Liver (tissue), 9 donors: Measurements from ENCODE around the gene ATP2B1. TPM values are rescaled to one million over a fixed set of nuclear protein-coding genes. Genes with fewer than 3 reads are reported as not detected.

Experiments
- DNase-seq: peaks from one replicate; pipeline ENCODE4 v3.0.0-alpha.2; 2017; ENCODE audit warnings: low spot score
- H3K27ac ChIP-seq, 2 donors: one replicate each; pipeline ENCODE4 v1.7.0; 2013; ENCODE audit warnings: inconsistent platforms in 2 of 2, low read length in 2 of 2, control low read depth in 1 of 2, low read depth in 1 of 2, mild to moderate bottlenecking in 1 of 2
- H3K27me3 ChIP-seq, 4 donors: one replicate each; pipeline versions ENCODE4 v1.6.1 to v1.7.0; 2013; ENCODE audit warnings: low read length in 3 of 4, inconsistent platforms in 1 of 4, mild to moderate bottlenecking in 1 of 4, moderate library complexity in 1 of 4; ENCODE audit not compliant: control insufficient read depth in 4 of 4, insufficient read depth in 4 of 4
- H3K36me3 ChIP-seq, 4 donors: one replicate each; pipeline versions ENCODE4 v1.6.1 to v1.7.0; 2013; ENCODE audit warnings: low read length in 3 of 4, mild to moderate bottlenecking in 3 of 4, low read depth in 1 of 4, moderate library complexity in 1 of 4; ENCODE audit not compliant: control insufficient read depth in 4 of 4, insufficient read depth in 3 of 4
- H3K4me1 ChIP-seq, 4 donors: one replicate each; pipeline versions ENCODE4 v1.6.1 to v1.7.0; 2013; ENCODE audit warnings: low read length in 3 of 4, mild to moderate bottlenecking in 3 of 4, moderate library complexity in 1 of 4; ENCODE audit not compliant: control insufficient read depth in 4 of 4, insufficient read depth in 4 of 4
- H3K4me3 ChIP-seq, 3 donors: one replicate each; pipeline versions ENCODE4 v1.6.1 to v1.7.0; 2013; ENCODE audit warnings: low read length in 3 of 3, control low read depth in 1 of 3, low read depth in 1 of 3, mild to moderate bottlenecking in 1 of 3
- H3K9ac ChIP-seq, 2 donors: one replicate each; pipeline ENCODE4 v1.7.0; 2013; ENCODE audit warnings: low read length in 2 of 2, mild to moderate bottlenecking in 2 of 2, moderate library complexity in 2 of 2, control low read depth in 1 of 2, low read depth in 1 of 2
- H3K9me3 ChIP-seq, 4 donors: one replicate each; pipeline versions ENCODE4 v1.6.1 to v1.7.0; 2013; ENCODE audit warnings: low read length in 3 of 4; ENCODE audit not compliant: control insufficient read depth in 4 of 4
- EGR1 ChIP-seq, 2 donors: IDR thresholded peaks; 2 replicates each; pipeline ENCODE4 v1.6.1; 2016 to 2018; ENCODE audit warnings: antibody characterized with exemption in 2 of 2, low read depth in 2 of 2
- FOXA1 ChIP-seq: IDR thresholded peaks from 2 replicates; pipeline ENCODE4 v1.6.1; 2016; ENCODE audit warnings: antibody characterized with exemption
- FOXA2 ChIP-seq: IDR thresholded peaks from 2 replicates; pipeline ENCODE4 v1.6.1; 2016; ENCODE audit warnings: antibody characterized with exemption
- GABPA ChIP-seq, 2 donors: IDR thresholded peaks in 1 of 2; conservative IDR thresholded peaks in 1 of 2; 2 replicates each; pipeline ENCODE4 v1.6.1; 2016; ENCODE audit warnings: antibody characterized with exemption in 2 of 2, mild to moderate bottlenecking in 1 of 2, moderate library complexity in 1 of 2
- HNF4A ChIP-seq, 2 donors: conservative IDR thresholded peaks; 2 replicates each; pipeline ENCODE4 v1.6.1; 2016; ENCODE audit warnings: antibody characterized with exemption in 2 of 2, mild to moderate bottlenecking in 2 of 2
- HNF4G ChIP-seq: IDR thresholded peaks from 2 replicates; pipeline ENCODE4 v1.6.1; 2016; ENCODE audit warnings: antibody characterized with exemption
- JUND ChIP-seq, 2 donors: IDR thresholded peaks; 2 replicates each; pipeline ENCODE4 v1.6.1; 2016; ENCODE audit warnings: antibody characterized with exemption in 2 of 2
- NR2F2 ChIP-seq: IDR thresholded peaks from 2 replicates; pipeline ENCODE4 v1.6.1; 2016; ENCODE audit warnings: antibody characterized with exemption
- RAD21 ChIP-seq, 2 donors: IDR thresholded peaks; 2 replicates each; pipeline ENCODE4 v1.6.1; 2016; ENCODE audit warnings: antibody characterized with exemption in 2 of 2, mild to moderate bottlenecking in 2 of 2
- RXRA ChIP-seq, 2 donors: IDR thresholded peaks; 2 replicates each; pipeline ENCODE4 v1.6.1; 2017 to 2018; ENCODE audit warnings: antibody characterized with exemption in 2 of 2, mild to moderate bottlenecking in 1 of 2
- SP1 ChIP-seq: IDR thresholded peaks from 2 replicates; pipeline ENCODE4 v1.6.1; 2018; ENCODE audit warnings: antibody characterized with exemption, mild to moderate bottlenecking
- TAF1 ChIP-seq: conservative IDR thresholded peaks from 2 replicates; pipeline ENCODE4 v1.6.1; 2016; ENCODE audit warnings: antibody characterized with exemption, mild to moderate bottlenecking
- YY1 ChIP-seq: IDR thresholded peaks from 2 replicates; pipeline ENCODE4 v1.6.1; 2016; ENCODE audit warnings: antibody characterized with exemption, mild to moderate bottlenecking
- WGBS: extraction: QIAGEN DNeasy Blood & Tissue Kit; methylation state at CpG from one replicate; pipeline ENCODE4 v1.1.7; 2013; 5-methylcytosine and 5-hydroxymethylcytosine counted together
- polyA plus RNA-seq, 2 donors: library from polyadenylated mRNA; stranded (reverse) in 1 of 2; unstranded in 1 of 2; fragments of 200-250 nt in 1 of 2; fragments of >200 nt in 1 of 2; fragmentation: Nextera tagmentation in 1 of 2; extraction: Ambion mirVana in 1 of 2; gene quantifications; one replicate each; pipeline versions ENCODE4 v1.2.1 to v1.2.3, GENCODE V29; 2013 to 2015
- total RNA-seq, 2 donors: library from RNA; depleted of rRNA; stranded (reverse); fragments of >200 nt; gene quantifications; one replicate each; pipeline ENCODE4 v1.2.3, GENCODE V29; 2014
- TF ChIP-seq, protein P1 (sequence below): fragments of 150-350 bp; IDR thresholded peaks from 2 replicates; pipeline ENCODE4 v1.5.1; 2017; ENCODE audit warnings: improper control_type of control experiment, low read depth, low read length; ENCODE audit not compliant: missing input control
- TF ChIP-seq, protein P2 (sequence below): IDR thresholded peaks from 2 replicates; pipeline ENCODE4 v1.6.1; 2016; ENCODE audit warnings: antibody characterized with exemption
- TF ChIP-seq, protein P3 (sequence below): IDR thresholded peaks from 2 replicates; pipeline ENCODE4 v1.6.1; 2016; ENCODE audit warnings: antibody characterized with exemption
- TF ChIP-seq, protein P4 (sequence below): IDR thresholded peaks from 2 replicates; pipeline ENCODE4 v1.6.1; 2016; ENCODE audit warnings: antibody characterized with exemption, mild to moderate bottlenecking
- TF ChIP-seq, protein P5 (sequence below): IDR thresholded peaks from 2 replicates; pipeline ENCODE4 v1.6.1; 2016; ENCODE audit warnings: antibody characterized with exemption
- donor health status: healthy.
- donor health status: healthy.
- donor health status: healthy.
- donor health status: healthy.
- donor health status: healthy.

Gene ATP2B1
- total and polyA plus RNA-seq, 4 donors: 7.3 to 41.1 (median 22.8) TPM

DNA sequence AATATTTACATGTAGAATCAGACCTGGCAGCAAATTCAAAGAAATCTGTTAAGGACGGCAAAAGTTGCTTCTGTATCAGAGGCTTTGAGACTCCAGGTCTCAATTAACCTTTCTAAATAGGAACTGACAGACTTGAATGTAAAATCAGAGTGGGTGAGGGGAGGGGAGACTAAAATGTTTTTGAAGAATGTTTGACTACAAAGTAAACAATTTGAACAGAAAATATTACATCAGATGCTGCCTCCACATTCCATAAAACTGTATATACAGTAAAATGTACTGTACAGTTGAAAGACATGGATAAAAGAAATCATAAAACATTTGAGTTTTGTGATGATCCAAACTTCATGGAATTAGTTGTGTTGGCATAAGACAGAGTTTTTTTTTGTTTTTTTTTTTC lies 133.3 kb downstream of the ATP2B1 start:
- 79% methylated on average over 1 of the region's 1 CpG for WGBS
- Histone ChIP-seq H3K36me3 (no peaks in the 10 kb centered on the region), H3K9me3 (no peaks in the 10 kb centered on the region), H3K27ac (no peak overlapping the region), H3K4me1 (peaks cover 0 to 2% (median 0%) of the 10 kb centered on the region in 4 donors), H3K9ac (no peak overlapping the region), H3K4me3 (no peak overlapping the region), H3K27me3 (no peaks in the 10 kb centered on the region)
- TF ChIP-seq FOXA1 (no peak), YY1 (no peak), TAF1 (no peak), EGR1 (IDR thresholded peaks at IDR 0.05; ENCODE audit: low read depth in 2 of 2) (no peak), NR2F2 (no peak), JUND (IDR thresholded peaks at IDR 0.05) (no peak), FOXA2 (no peak), GABPA (IDR thresholded peaks at IDR 0.05 in 1 of 2, conservative IDR thresholded peaks at IDR 0.05 in 1 of 2) (no peak), SP1 (no peak), RAD21 (IDR thresholded peaks at IDR 0.05) (no peak), HNF4G (no peak), RXRA (IDR thresholded peaks at IDR 0.05) (no peak), HNF4A (conservative IDR thresholded peaks at IDR 0.05) (no peak)
- TF ChIP-seq, protein P1, sequence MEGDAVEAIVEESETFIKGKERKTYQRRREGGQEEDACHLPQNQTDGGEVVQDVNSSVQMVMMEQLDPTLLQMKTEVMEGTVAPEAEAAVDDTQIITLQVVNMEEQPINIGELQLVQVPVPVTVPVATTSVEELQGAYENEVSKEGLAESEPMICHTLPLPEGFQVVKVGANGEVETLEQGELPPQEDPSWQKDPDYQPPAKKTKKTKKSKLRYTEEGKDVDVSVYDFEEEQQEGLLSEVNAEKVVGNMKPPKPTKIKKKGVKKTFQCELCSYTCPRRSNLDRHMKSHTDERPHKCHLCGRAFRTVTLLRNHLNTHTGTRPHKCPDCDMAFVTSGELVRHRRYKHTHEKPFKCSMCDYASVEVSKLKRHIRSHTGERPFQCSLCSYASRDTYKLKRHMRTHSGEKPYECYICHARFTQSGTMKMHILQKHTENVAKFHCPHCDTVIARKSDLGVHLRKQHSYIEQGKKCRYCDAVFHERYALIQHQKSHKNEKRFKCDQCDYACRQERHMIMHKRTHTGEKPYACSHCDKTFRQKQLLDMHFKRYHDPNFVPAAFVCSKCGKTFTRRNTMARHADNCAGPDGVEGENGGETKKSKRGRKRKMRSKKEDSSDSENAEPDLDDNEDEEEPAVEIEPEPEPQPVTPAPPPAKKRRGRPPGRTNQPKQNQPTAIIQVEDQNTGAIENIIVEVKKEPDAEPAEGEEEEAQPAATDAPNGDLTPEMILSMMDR: no peak
- TF ChIP-seq, protein P2, sequence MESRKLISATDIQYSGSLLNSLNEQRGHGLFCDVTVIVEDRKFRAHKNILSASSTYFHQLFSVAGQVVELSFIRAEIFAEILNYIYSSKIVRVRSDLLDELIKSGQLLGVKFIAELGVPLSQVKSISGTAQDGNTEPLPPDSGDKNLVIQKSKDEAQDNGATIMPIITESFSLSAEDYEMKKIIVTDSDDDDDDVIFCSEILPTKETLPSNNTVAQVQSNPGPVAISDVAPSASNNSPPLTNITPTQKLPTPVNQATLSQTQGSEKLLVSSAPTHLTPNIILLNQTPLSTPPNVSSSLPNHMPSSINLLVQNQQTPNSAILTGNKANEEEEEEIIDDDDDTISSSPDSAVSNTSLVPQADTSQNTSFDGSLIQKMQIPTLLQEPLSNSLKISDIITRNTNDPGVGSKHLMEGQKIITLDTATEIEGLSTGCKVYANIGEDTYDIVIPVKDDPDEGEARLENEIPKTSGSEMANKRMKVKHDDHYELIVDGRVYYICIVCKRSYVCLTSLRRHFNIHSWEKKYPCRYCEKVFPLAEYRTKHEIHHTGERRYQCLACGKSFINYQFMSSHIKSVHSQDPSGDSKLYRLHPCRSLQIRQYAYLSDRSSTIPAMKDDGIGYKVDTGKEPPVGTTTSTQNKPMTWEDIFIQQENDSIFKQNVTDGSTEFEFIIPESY: no peak
- TF ChIP-seq, protein P3, sequence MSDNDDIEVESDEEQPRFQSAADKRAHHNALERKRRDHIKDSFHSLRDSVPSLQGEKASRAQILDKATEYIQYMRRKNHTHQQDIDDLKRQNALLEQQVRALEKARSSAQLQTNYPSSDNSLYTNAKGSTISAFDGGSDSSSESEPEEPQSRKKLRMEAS: no peak
- TF ChIP-seq, protein P4, sequence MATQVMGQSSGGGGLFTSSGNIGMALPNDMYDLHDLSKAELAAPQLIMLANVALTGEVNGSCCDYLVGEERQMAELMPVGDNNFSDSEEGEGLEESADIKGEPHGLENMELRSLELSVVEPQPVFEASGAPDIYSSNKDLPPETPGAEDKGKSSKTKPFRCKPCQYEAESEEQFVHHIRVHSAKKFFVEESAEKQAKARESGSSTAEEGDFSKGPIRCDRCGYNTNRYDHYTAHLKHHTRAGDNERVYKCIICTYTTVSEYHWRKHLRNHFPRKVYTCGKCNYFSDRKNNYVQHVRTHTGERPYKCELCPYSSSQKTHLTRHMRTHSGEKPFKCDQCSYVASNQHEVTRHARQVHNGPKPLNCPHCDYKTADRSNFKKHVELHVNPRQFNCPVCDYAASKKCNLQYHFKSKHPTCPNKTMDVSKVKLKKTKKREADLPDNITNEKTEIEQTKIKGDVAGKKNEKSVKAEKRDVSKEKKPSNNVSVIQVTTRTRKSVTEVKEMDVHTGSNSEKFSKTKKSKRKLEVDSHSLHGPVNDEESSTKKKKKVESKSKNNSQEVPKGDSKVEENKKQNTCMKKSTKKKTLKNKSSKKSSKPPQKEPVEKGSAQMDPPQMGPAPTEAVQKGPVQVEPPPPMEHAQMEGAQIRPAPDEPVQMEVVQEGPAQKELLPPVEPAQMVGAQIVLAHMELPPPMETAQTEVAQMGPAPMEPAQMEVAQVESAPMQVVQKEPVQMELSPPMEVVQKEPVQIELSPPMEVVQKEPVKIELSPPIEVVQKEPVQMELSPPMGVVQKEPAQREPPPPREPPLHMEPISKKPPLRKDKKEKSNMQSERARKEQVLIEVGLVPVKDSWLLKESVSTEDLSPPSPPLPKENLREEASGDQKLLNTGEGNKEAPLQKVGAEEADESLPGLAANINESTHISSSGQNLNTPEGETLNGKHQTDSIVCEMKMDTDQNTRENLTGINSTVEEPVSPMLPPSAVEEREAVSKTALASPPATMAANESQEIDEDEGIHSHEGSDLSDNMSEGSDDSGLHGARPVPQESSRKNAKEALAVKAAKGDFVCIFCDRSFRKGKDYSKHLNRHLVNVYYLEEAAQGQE: no peak
- TF ChIP-seq, protein P5, sequence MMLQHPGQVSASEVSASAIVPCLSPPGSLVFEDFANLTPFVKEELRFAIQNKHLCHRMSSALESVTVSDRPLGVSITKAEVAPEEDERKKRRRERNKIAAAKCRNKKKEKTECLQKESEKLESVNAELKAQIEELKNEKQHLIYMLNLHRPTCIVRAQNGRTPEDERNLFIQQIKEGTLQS: no peak
- DNase-seq: no peak
